NCI-H128 (cell line): ENCODE data around the gene ELMO1.

ENCODE experiments used
- DNase-seq: peaks from one replicate; lab custom pipeline; 2025; ENCODE audit not compliant: unreplicated experiment; lab: John Stamatoyannopoulos, UW

Gene ELMO1

GRCh38 chr7:37320140-37320847 is 128.4 kb downstream of the ELMO1 start:
- DNase-seq: no peak

GRCh38 chr7:37318541-37318940 is 130.1 kb downstream of the ELMO1 start:
- no peak for DNase-seq

GRCh38 chr7:37315772-37316715 is 132.6 kb downstream of the ELMO1 start:
- DNase-seq: no peak

GRCh38 chr7:37312608-37313007 is 136.1 kb downstream of the ELMO1 start:
- DNase-seq: no peak

GRCh38 chr7:37311355-37311754 is 137.3 kb downstream of the ELMO1 start:
- no peak for DNase-seq

DNA sequence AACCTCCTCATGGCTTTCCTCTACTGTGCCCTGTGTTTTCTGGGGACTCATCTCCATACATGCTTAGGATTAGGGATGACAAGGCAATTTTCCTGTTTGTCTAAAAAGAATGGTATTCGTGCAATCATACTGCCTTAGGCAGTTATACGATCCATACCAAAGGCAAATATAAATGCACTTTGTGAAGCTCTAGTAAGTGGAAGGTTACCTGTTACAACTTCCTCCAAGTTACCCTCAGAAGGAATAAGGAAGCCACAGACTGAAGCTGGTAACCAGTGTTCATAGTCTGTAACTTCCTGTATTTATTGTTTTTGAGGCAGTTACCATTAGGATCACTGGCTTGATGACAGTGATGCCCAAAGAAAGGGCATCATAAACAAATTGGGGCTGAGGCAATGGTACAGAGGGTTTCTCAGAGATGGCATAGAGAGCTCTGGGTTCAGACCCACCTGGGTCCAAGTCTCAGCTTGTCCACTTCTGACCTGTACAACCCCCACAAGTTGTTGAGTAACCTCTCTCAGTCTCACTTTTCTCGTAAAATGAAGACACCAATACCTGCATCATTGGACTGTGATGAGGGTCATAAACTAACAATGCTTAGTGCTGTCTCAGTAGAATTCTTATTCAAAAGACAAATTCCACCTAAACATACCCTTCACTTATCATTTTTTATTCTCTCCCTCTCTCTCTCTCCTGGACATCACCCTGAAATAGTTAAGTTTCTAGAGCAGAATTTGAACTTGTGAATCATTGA is 138.2 kb downstream of the ELMO1 start:
- DNase-seq: no peak

DNA sequence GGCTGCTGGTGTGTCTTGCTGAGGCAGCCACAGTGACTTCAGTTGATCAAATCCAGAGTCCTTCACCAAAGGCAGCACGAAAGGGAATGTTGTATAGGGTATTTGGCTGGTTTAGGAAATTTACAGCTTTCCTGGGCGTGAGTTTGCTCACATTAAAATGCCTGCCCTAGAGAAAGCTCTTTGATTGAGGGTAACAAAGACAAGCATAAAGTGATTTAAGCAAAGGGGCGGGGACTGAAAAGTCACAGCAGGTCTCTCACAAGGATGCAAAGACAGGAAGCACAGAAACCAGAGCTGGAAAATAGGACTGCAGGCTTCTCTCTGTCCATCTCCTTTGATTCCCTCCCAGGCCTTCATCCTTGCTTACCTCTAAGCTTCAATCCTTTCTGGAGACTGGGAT is 139.2 kb downstream of the ELMO1 start:
- no peak for DNase-seq

GRCh38 chr7:37304921-37305320 is 143.7 kb downstream of the ELMO1 start:
- DNase-seq: no peak

DNA sequence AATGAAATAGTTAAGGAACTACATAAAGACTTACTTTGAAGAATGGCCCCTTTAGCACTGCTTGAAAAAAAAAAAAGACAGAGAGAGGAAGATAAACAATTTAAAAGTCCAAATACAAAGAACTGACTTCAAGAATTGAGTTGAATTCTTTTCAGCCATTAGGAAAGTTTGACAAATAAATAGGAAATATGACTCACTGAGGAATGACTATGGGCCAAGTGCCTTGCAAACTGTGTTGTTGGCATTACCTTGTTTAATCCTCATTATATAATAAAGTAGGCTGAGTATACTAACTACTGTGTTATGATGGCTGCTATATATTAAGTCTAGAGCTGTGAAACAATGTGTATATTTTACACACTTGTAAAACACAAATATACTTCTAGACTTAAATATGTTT is 151.1 kb downstream of the ELMO1 start:
- no peak for DNase-seq

- DNase-seq: no peak
These were observed 153.3 kb downstream of the ELMO1 start for GRCh38 chr7:37295401-37295800.

- no peak for DNase-seq
These were observed 157.9 kb downstream of the ELMO1 start for GRCh38 chr7:37290731-37291130.

DNA sequence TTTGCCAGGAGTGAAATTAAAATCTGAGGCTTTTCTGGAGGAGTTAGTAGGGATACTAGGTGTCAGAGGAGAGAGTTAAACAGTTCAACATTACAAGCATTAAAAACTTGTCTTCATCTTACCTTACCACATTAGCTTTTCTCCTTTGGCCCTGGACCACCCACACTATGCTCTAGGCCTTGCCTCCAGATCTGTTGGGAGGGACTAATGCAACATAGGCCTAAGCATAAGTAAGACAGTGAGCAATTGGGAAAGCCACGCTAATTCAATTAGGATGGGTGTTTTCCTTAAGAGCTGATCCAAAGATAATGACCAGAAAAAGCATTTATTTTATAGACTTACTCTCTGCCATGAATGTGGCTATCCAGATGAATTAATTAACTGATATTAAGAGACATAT is 158.9 kb downstream of the ELMO1 start:
- DNase-seq: no peak

- no peak for DNase-seq
These were observed 159.3 kb downstream of the ELMO1 start for GRCh38 chr7:37289367-37289766.

GRCh38 chr7:37287131-37287855 is 161.4 kb downstream of the ELMO1 start:
- no peak for DNase-seq

GRCh38 chr7:37286454-37286832 is 162.2 kb downstream of the ELMO1 start:
- no peak for DNase-seq

DNA sequence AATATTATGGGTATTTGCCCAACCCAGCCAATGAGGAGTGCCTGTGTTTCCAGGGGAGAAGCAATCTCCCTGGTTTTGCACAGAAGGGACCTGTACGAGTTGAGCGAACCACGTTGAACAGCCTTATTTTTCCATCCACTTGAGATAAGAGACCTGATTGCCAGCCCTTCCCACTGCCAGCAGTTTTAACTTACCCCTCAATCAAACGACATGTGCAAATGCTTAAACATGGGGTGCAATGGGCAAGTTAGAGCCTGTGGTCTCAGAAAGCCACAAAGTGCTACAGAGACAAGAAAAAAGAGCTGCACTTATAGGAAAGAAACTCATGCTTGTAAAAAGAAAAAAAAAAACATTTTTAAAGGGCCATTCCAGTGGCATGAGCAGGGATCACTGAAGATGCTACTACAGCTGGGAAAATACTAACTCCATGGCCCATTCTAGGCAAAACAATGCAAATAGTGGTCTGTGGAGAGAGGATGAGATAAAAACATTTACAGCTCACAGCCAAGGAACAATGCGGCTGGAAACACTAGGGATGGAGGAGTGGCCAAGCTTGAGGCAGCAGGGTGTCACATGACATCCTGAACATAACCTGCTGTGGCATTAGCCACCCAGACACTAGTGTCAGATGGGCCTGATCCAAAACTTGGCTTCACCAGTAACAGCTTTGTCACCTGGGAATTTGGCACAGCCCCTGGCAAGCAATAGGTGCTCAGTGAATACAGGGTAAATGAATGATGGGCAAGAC is 162.8 kb downstream of the ELMO1 start:
- DNase-seq: no peak

DNA sequence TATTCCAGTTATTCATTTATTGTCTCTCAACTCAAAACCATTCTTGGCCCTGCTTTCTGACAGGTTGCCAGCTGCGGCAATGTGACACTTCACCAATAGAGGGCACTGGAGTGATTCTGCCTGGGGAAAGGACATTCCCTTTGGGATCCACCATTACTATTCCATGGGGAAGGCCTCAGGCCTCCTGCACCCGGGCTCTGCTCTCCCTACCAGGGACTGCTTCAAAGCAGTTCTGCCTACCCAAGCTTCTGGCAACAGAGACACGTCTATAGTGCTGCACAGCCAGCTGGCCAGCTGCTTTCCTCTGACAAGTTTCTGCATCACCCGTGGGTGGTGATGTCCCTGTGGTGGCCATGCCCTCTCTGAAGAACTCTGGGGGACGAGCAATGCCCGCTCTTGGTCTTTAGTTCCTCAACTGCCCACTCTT is 163.8 kb downstream of the ELMO1 start:
- peak; percentile 25 for DNase-seq

DNA sequence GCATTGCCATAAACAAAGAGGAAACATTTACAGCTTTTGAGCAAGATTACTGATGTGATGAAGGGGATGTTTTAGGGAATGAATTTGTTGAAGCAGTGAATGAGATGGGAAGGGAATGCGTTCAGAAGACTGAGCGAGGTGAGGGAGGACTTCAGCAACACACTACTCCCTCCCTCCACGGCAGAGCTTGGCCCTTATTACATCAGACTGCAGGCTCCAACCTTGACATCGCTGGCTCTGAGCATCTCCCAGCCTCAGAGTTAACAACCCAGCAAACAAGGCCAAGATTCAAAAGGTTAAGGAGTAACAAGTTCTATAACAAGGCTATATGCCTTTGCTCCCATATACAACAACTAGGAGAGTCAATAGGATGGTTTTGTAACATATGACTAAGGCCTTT is 164.4 kb downstream of the ELMO1 start:
- no peak for DNase-seq

DNA sequence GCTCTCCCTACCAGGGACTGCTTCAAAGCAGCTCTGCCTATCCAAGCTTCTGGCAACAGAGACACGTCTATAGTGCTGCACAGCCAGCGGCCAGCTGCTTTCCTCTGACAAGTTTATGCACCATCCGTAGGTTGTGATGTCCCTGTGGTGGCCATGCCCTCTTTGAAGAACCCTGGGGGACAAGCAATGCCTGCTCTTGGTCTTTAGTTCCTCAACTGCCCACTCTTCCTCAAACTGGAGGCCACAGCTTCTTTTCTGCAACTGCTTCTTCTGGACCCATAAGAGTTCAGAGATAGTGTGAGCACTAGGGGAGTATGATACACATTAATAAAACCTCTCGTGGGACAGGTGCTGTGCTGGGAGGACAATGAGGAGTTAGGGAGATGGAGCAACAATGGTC is 164.9 kb downstream of the ELMO1 start:
- no peak for DNase-seq

GRCh38 chr7:37282927-37283326 is 165.7 kb downstream of the ELMO1 start:
- DNase-seq: no peak
